Fibroblast of pulmonary artery (primary cell): ENCODE results near the gene PAQR6.

Experiments used
- DNase-seq: peaks from one replicate; pipeline ENCODE4 v3.0.0-alpha.2; 2010; ENCODE audit warnings: low read depth
- H3K4me3 ChIP-seq: replicated peaks from 2 replicates; pipeline ENCODE4 v1.5.1; 2011; ENCODE audit warnings: low read depth, mild to moderate bottlenecking, control low read depth, low read length, moderate library complexity
- CTCF ChIP-seq: IDR thresholded peaks from 2 replicates; pipeline ENCODE4 v1.5.1; 2011; ENCODE audit warnings: mild to moderate bottlenecking, control low read depth, low read length, inconsistent platforms; ENCODE audit errors: missing control alignments

The PAQR6 gene

GRCh38 chr1:156266051-156266450, 18.2 kb upstream of the PAQR6 start:
- DNase-seq = no peak
- H3K4me3 ChIP-seq = no peak overlapping the region
- no peak for TF ChIP-seq CTCF

GRCh38 chr1:156263288-156263655, 15.4 kb upstream of the PAQR6 start:
- DNase-seq = no peak
- no peak overlapping the region for H3K4me3 ChIP-seq
- TF ChIP-seq CTCF = no peak

DNA sequence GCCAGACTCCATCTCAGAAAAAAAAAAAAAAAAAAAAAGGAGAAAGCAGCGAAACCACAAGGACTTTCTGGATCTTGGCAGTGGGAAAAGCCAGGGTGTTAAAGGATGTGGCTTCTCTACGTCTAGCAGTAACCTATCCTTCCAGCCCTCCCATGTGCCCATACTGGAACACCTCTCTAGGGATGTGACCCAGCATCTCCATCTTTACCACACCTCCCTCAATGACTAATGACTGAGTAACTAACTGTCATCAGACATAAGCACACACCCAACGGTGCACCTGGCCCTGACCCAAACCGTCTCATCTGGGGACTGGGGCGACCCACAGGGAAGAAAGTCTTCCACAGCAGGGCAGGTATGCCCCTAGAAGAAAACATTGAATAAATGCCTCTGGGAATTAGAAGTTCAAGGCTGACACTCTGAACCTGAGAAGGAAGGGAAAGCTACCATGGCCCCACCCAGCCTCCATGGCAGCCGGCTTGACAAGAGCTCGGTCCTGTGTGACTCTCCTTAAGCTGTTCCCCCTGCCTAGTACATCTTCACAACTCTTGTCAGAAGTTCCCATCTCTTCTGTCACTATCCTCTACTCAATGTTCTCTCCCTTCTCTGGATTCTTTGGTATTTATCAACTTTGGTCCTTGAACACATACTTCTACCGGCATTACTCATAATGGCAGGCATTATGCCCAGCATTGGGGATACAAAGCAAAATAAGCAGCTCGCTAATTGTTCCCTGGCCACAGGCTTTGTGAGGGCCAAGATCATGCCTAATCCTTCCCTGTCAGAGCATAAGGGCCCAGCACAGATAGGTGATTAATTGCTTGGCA, 14.8 kb upstream of the PAQR6 start:
- TF ChIP-seq CTCF = no peak
- no peak overlapping the region for H3K4me3 ChIP-seq
- peak; percentile 71 for DNase-seq

- H3K4me3 ChIP-seq = no peak overlapping the region
- no peak for DNase-seq
- TF ChIP-seq CTCF = no peak
These were observed 13.0 kb upstream of the PAQR6 start for GRCh38 chr1:156260896-156261295.

DNA sequence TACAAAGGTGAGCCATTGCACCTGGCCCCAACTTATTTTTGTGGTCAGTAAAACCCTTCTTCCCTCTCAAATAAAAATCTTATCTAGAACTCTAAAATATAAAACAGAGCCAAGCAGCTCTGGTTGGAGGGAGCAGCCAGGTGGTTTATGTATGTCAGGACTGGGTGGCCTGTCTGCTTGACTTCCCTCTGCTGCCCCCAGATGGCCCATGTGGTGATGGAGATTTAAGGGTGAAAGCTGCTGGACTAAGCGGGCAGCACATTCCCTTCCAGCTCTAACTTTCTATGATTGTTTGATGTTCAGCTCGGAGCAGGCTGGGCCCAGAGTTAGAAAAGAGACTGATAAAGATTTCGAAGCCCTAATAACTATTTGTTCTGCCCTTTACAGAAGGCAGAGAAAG, 11.9 kb upstream of the PAQR6 start:
- peak; percentile 20 for TF ChIP-seq CTCF
- DNase-seq = no peak
- no peak overlapping the region for H3K4me3 ChIP-seq

- no peak for DNase-seq
- no peak for TF ChIP-seq CTCF
- H3K4me3 ChIP-seq = no peak overlapping the region
These were observed 11.0 kb upstream of the PAQR6 start for GRCh38 chr1:156258859-156259258.

GRCh38 chr1:156257711-156258110, 9.9 kb upstream of the PAQR6 start:
- H3K4me3 ChIP-seq = no peak overlapping the region
- TF ChIP-seq CTCF = no peak
- DNase-seq = no peak
